IMR-90 (cell line): ENCODE data around the gene MYLK4. TPM values are rescaled to one million over a fixed set of nuclear protein-coding genes. Genes with fewer than 3 reads are reported as not detected.

ENCODE experiments used
- ATAC-seq: fragments of 200-7000 bp; cut with Tn5 transposase; 2 replicates; pipeline ENCODE4 v1.9.1; 2020; ENCODE audit warnings: low read depth, mild to moderate bottlenecking, moderate library complexity
- BruUV-seq: library from RNA; stranded (reverse); fragments of 400-500 nt; replicated peaks from 2 replicates; lab custom pipeline; 2021; lab: Mats Ljungman, UMichigan
- CTCF ChIA-PET: fragments of 300-600 bp; formaldehyde crosslinking; extraction: SDS; loops from one replicate; lab custom pipeline; 2021; ENCODE audit warnings: antibody characterized with exemption; lab: Yijun Ruan, JAX
- POLR2A ChIA-PET: fragments of 300-600 bp; sonication (Branson Sonifier 250); formaldehyde crosslinking; loops from one replicate; lab custom pipeline; 2022; ENCODE audit warnings: antibody characterized with exemption; ENCODE audit not compliant: unreplicated experiment; lab: Charles Lee
- DNase-seq: peaks from one replicate; pipeline ENCODE4 v3.0.0; 2013
- H2AFZ ChIP-seq: replicated peaks from 2 replicates; pipeline ENCODE3; 2013; ENCODE audit warnings: low read length, mild to moderate bottlenecking; ENCODE audit not compliant: poor library complexity
- H2AK5ac ChIP-seq: 2 replicates; pipeline ENCODE4 v1.6.1; 2013; ENCODE audit warnings: low read depth, low read length, inconsistent platforms
- H2AK9ac ChIP-seq: replicated peaks from 2 replicates; pipeline ENCODE3; 2013; ENCODE audit warnings: mild to moderate bottlenecking, low read depth, low read length, moderate library complexity; ENCODE audit not compliant: poor library complexity
- H2BK120ac ChIP-seq: 2 replicates; pipeline ENCODE4 v1.6.1; 2013; ENCODE audit warnings: low read depth, low read length, inconsistent platforms
- H2BK15ac ChIP-seq: 3 replicates; pipeline ENCODE4 v1.6.1; 2013; ENCODE audit warnings: low read depth, low read length, inconsistent platforms
- H2BK20ac ChIP-seq: 2 replicates; pipeline ENCODE4 v1.6.1; 2013; ENCODE audit warnings: low read depth, mild to moderate bottlenecking, inconsistent platforms, low read length, moderate library complexity
- H2BK5ac ChIP-seq: 2 replicates; pipeline ENCODE4 v1.6.1; 2013; ENCODE audit warnings: mild to moderate bottlenecking, low read depth, low read length, inconsistent platforms; ENCODE audit not compliant: poor library complexity, severe bottlenecking
- H3K14ac ChIP-seq: replicated peaks from 2 replicates; pipeline ENCODE4 v1.6.1; 2013; ENCODE audit warnings: low read depth, low read length, inconsistent platforms
- H3K18ac ChIP-seq: 2 replicates; pipeline ENCODE4 v1.6.1; 2013; ENCODE audit warnings: low read depth, low read length, control low read depth
- H3K23ac ChIP-seq: 2 replicates; pipeline ENCODE4 v1.6.1; 2013; ENCODE audit warnings: low read depth, low read length, inconsistent platforms
- H3K27ac ChIP-seq: 2 replicates; pipeline ENCODE4 v1.5.1; 2013; ENCODE audit warnings: mild to moderate bottlenecking, control low read depth, low read length; ENCODE audit not compliant: insufficient read depth
- H3K27me3 ChIP-seq: 2 replicates; pipeline ENCODE4 v1.6.1; 2013; ENCODE audit warnings: low read length; ENCODE audit not compliant: control insufficient read depth, insufficient read depth
- H3K36me3 ChIP-seq: 2 replicates; pipeline ENCODE4 v1.6.1; 2013; ENCODE audit warnings: low read length, mixed read lengths; ENCODE audit not compliant: control insufficient read depth, insufficient read depth
- H3K4ac ChIP-seq: 2 replicates; pipeline ENCODE4 v1.6.1; 2013; ENCODE audit warnings: low read depth, low read length, inconsistent platforms
- H3K4me1 ChIP-seq: 2 replicates; pipeline ENCODE4 v1.6.1; 2013; ENCODE audit warnings: low read length, mixed read lengths; ENCODE audit not compliant: control insufficient read depth, insufficient read depth
- H3K4me2 ChIP-seq: 2 replicates; pipeline ENCODE4 v1.6.1; 2013; ENCODE audit warnings: low read depth, mild to moderate bottlenecking, control low read depth, low read length, moderate library complexity
- H3K4me3 ChIP-seq: 2 replicates; pipeline ENCODE4 v1.5.1; 2013; ENCODE audit warnings: low read depth, mild to moderate bottlenecking, control low read depth, low read length, moderate library complexity; ENCODE audit not compliant: insufficient read depth
- H3K56ac ChIP-seq: 2 replicates; pipeline ENCODE4 v1.6.1; 2013; ENCODE audit warnings: low read length, inconsistent platforms; ENCODE audit not compliant: insufficient read depth; ENCODE audit errors: extremely low read depth
- H3K79me1 ChIP-seq, 2 experiments: 2 replicates each; pipeline ENCODE4 v1.6.1; 2013; ENCODE audit warnings: low read length in 2 of 2, inconsistent platforms in 1 of 2, low read depth in 1 of 2
- H3K9ac ChIP-seq: 2 replicates; pipeline ENCODE4 v1.6.1; 2013; ENCODE audit warnings: low read depth, low read length, control low read depth
- H3K9me1 ChIP-seq: 2 replicates; pipeline ENCODE4 v1.6.1; 2013; ENCODE audit warnings: low read length, inconsistent platforms; ENCODE audit not compliant: insufficient read depth
- H3K9me3 ChIP-seq: 2 replicates; pipeline ENCODE4 v1.6.1; 2013; ENCODE audit warnings: low read length; ENCODE audit not compliant: control insufficient read depth, insufficient read depth
- H4K20me1 ChIP-seq: 2 replicates; pipeline ENCODE4 v1.6.1; 2013; ENCODE audit warnings: low read length, inconsistent platforms; ENCODE audit not compliant: insufficient read depth
- H4K5ac ChIP-seq: 2 replicates; pipeline ENCODE4 v1.6.1; 2013; ENCODE audit warnings: mild to moderate bottlenecking, low read depth, low read length, control low read depth
- H4K8ac ChIP-seq, 2 experiments: 2 replicates each; pipeline ENCODE4 v1.6.1; 2013; ENCODE audit warnings: low read depth in 2 of 2, low read length in 2 of 2, control low read depth in 1 of 2, inconsistent platforms in 1 of 2
- H4K91ac ChIP-seq: 2 replicates; pipeline ENCODE4 v1.6.1; 2013; ENCODE audit warnings: low read depth, low read length, inconsistent platforms; ENCODE audit not compliant: insufficient read depth
- FOS ChIP-seq: fragments of 150-350 bp; IDR thresholded peaks from 2 replicates; pipeline ENCODE4 v1.6.1; 2016; ENCODE audit warnings: low read depth, low read length
- MXI1 ChIP-seq: IDR thresholded peaks from 2 replicates; pipeline ENCODE4 v1.6.1; 2012; ENCODE audit warnings: low read depth, mild to moderate bottlenecking, low read length, moderate library complexity, borderline replicate concordance
- NFE2L2 ChIP-seq: fragments of 150-350 bp; IDR thresholded peaks from 2 replicates; pipeline ENCODE4 v1.6.1; 2016; ENCODE audit warnings: low read depth, mild to moderate bottlenecking, low read length
- POLR2A ChIP-seq: IDR thresholded peaks from 2 replicates; pipeline ENCODE4 v1.6.1; 2012; ENCODE audit warnings: mild to moderate bottlenecking, low read depth, low read length
- RAD21 ChIP-seq: IDR thresholded peaks from 2 replicates; pipeline ENCODE4 v1.6.1; 2012; ENCODE audit warnings: low read length, improper control_type of control experiment
- RCOR1 ChIP-seq: IDR thresholded peaks from 2 replicates; pipeline ENCODE4 v1.6.1; 2012; ENCODE audit warnings: mild to moderate bottlenecking, low read length, improper control_type of control experiment; ENCODE audit not compliant: insufficient replicate concordance
- USF2 ChIP-seq: fragments of 150-350 bp; IDR thresholded peaks from 2 replicates; pipeline ENCODE4 v1.6.1; 2017; ENCODE audit warnings: mild to moderate bottlenecking, antibody characterized with exemption, low read length, low read depth
- WGBS, 2 experiments: methylation state at CpG; one replicate each; pipeline versions ENCODE4 v1.1.5 to v1.1.7; 2013; ENCODE audit warnings: missing lambda C conversion rate in 2 of 2; ENCODE audit not compliant: insufficient read length in 1 of 2; ENCODE audit errors: extremely low coverage in 2 of 2; 5-methylcytosine and 5-hydroxymethylcytosine counted together
- dilution Hi-C: fragments of 300-500 bp; cut with HindIII; formaldehyde crosslinking; loops from one replicate; pipeline ENCODE4 v1.14.3; 2018; ENCODE audit warnings: low sequenced_read_pairs; ENCODE audit not compliant: unreplicated experiment
- in situ Hi-C: fragments of 300-500 bp; cut with MboI; formaldehyde crosslinking; loops from 3 replicates; pipeline ENCODE4 v1.14.3; 2019; ENCODE audit warnings: low sequenced_read_pairs, inconsistent platforms, mixed read lengths
- intact Hi-C: fragments of 100-400 bp; cut with micrococcal nuclease; formaldehyde crosslinking; loops from 2 replicates; pipeline ENCODE4 v1.10.0; 2022
- polyA plus RNA-seq, 3 experiments: library from polyadenylated mRNA; depleted of rRNA; stranded (reverse); fragments of >200 nt; gene quantifications; 2 replicates each; pipeline ENCODE4 v1.2.3, GENCODE V29; 2012; ENCODE audit warnings: low replicate concordance in 1 of 3
- total RNA-seq: library from RNA; depleted of rRNA; stranded (reverse); fragments of >200 nt; gene quantifications from 2 replicates; pipeline ENCODE4 v1.2.3, GENCODE V29; 2012
- TF ChIP-seq, protein P1 (sequence below): fragments of 150-350 bp; IDR thresholded peaks from 2 replicates; pipeline ENCODE4 v1.6.1; 2016; ENCODE audit warnings: low read depth, mild to moderate bottlenecking, low read length, moderate library complexity, borderline replicate concordance

MYLK4 gene
- total and polyA plus RNA-seq, 2 of the 4 experiments (the other 2 are of a cell fraction) = under 0.01 to 0.07 TPM

- POLR2A ChIA-PET = no interaction called here
- no peaks in the 10 kb centered on the region for H3K79me1 ChIP-seq
- no peak overlapping the region for H3K18ac ChIP-seq
- H3K23ac ChIP-seq = no peak overlapping the region
- no peak overlapping the region for H2BK120ac ChIP-seq
- H3K4me1 ChIP-seq = no peaks in the 10 kb centered on the region
- no peak overlapping the region for H2AK5ac ChIP-seq
- no peak overlapping the region for H3K4ac ChIP-seq
- H2BK20ac ChIP-seq = no peak overlapping the region
- H3K56ac ChIP-seq = no peak overlapping the region
- WGBS, 2 experiments = 50% methylated on average over 2 of the region's 3 CpGs; no CpG with 5 or more reads in 1 of the 2 experiments
- intact Hi-C loops = no loop called here
- CTCF ChIA-PET = no interaction called here
- TF ChIP-seq POLR2A = no peak
- TF ChIP-seq RCOR1 = no peak
- no peak for TF ChIP-seq RAD21
- TF ChIP-seq USF2 = no peak
- TF ChIP-seq, protein P1, sequence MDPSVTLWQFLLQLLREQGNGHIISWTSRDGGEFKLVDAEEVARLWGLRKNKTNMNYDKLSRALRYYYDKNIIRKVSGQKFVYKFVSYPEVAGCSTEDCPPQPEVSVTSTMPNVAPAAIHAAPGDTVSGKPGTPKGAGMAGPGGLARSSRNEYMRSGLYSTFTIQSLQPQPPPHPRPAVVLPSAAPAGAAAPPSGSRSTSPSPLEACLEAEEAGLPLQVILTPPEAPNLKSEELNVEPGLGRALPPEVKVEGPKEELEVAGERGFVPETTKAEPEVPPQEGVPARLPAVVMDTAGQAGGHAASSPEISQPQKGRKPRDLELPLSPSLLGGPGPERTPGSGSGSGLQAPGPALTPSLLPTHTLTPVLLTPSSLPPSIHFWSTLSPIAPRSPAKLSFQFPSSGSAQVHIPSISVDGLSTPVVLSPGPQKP = no peak
- no peak for TF ChIP-seq NFE2L2
- TF ChIP-seq MXI1 = no peak
- TF ChIP-seq FOS = no peak
- H4K91ac ChIP-seq = no peak overlapping the region
- dilution Hi-C loops = no loop called here
- no peaks in the 10 kb centered on the region for H4K20me1 ChIP-seq
- H2AK9ac ChIP-seq = no peak overlapping the region
- in situ Hi-C loops = loop anchor here (25.0 kb wide), 1 partner anchor 534 kb away; no protein-coding TSS in a partner anchor
- no peak overlapping the region for H4K8ac ChIP-seq
- H2BK15ac ChIP-seq = no peak overlapping the region
- peak overlapping the region; percentile 53 for H2BK5ac ChIP-seq
- DNase-seq = no peak
- no peaks in the 10 kb centered on the region for H3K36me3 ChIP-seq
- H3K27me3 ChIP-seq = peaks cover 23% of the 10 kb centered on the region
- H3K4me3 ChIP-seq = no peak overlapping the region
- no TSS peak for BruUV-seq
- H2AFZ ChIP-seq = no peak overlapping the region
- H3K27ac ChIP-seq = no peak overlapping the region
- H3K9me3 ChIP-seq = no peaks in the 10 kb centered on the region
- H3K14ac ChIP-seq = no peak overlapping the region
- ATAC-seq = no peak
- H3K9ac ChIP-seq = no peak overlapping the region
- no peak overlapping the region for H3K4me2 ChIP-seq
- H3K9me1 ChIP-seq = 0 out of 2 replicates have a peak, but pooled peaks cover 4% of the 10 kb centered on the region
- no peak overlapping the region for H4K5ac ChIP-seq
These were observed 104.4 kb downstream of the MYLK4 start for GRCh38 chr6:2646346-2646745.
